Measurements from ENCODE around the gene RHEBL1.

RHEBL1 gene

GRCh38 chr12:49030714-49031572, 38.8 kb downstream of the RHEBL1 start:
- H3K27ac Mint-ChIP-seq, result no peak overlapping the region
- H3K36me3 Mint-ChIP-seq (ENCODE audit: low read depth), result peaks cover 53% of the 10 kb centered on the region
- no peaks in the 10 kb centered on the region for H3K4me1 Mint-ChIP-seq (ENCODE audit: low read depth)
- no peaks in the 10 kb centered on the region for H3K27me3 Mint-ChIP-seq (ENCODE audit: low read depth)
- DNase-seq (ENCODE audit: low spot score), result no peak
- no peaks in the 10 kb centered on the region for H3K9me3 Mint-ChIP-seq
- H3K4me3 Mint-ChIP-seq, result no peak overlapping the region

GRCh38 chr12:49030119-49030518, 39.7 kb downstream of the RHEBL1 start:
- Mint-ChIP-seq H3K4me3 (no peak overlapping the region), H3K36me3 (ENCODE audit: low read depth) (peaks cover 51% of the 10 kb centered on the region), H3K4me1 (ENCODE audit: low read depth) (no peaks in the 10 kb centered on the region), H3K27ac (peak overlapping the region; percentile 0), H3K27me3 (ENCODE audit: low read depth) (no peaks in the 10 kb centered on the region), H3K9me3 (no peaks in the 10 kb centered on the region)
- no peak for DNase-seq (ENCODE audit: low spot score)

- no peaks in the 10 kb centered on the region for H3K9me3 Mint-ChIP-seq
- no peaks in the 10 kb centered on the region for H3K27me3 Mint-ChIP-seq (ENCODE audit: low read depth)
- H3K4me1 Mint-ChIP-seq (ENCODE audit: low read depth), result no peaks in the 10 kb centered on the region
- H3K4me3 Mint-ChIP-seq, result no peak overlapping the region
- no peak for DNase-seq (ENCODE audit: low spot score)
- H3K36me3 Mint-ChIP-seq (ENCODE audit: low read depth), result peaks cover 44% of the 10 kb centered on the region
- H3K27ac Mint-ChIP-seq, result no peak overlapping the region
These were observed 41.0 kb downstream of the RHEBL1 start for GRCh38 chr12:49028666-49029275.

- Mint-ChIP-seq H3K27ac (no peak overlapping the region), H3K27me3 (ENCODE audit: low read depth) (no peaks in the 10 kb centered on the region), H3K36me3 (ENCODE audit: low read depth) (peaks cover 43% of the 10 kb centered on the region), H3K4me3 (no peak overlapping the region), H3K9me3 (no peaks in the 10 kb centered on the region), H3K4me1 (ENCODE audit: low read depth) (no peaks in the 10 kb centered on the region)
- no peak for DNase-seq (ENCODE audit: low spot score)
These were observed 41.8 kb downstream of the RHEBL1 start for GRCh38 chr12:49027846-49028555.

GRCh38 chr12:49026678-49027480, 42.9 kb downstream of the RHEBL1 start:
- Mint-ChIP-seq H3K4me1 (ENCODE audit: low read depth) (no peaks in the 10 kb centered on the region), H3K4me3 (no peak overlapping the region), H3K9me3 (no peaks in the 10 kb centered on the region), H3K27me3 (ENCODE audit: low read depth) (no peaks in the 10 kb centered on the region), H3K36me3 (ENCODE audit: low read depth) (peaks cover 49% of the 10 kb centered on the region), H3K27ac (no peak overlapping the region)
- no peak for DNase-seq (ENCODE audit: low spot score)

GRCh38 chr12:49026101-49026500, 43.7 kb downstream of the RHEBL1 start:
- H3K4me3 Mint-ChIP-seq, result no peak overlapping the region
- no peaks in the 10 kb centered on the region for H3K4me1 Mint-ChIP-seq (ENCODE audit: low read depth)
- DNase-seq (ENCODE audit: low spot score), result no peak
- no peaks in the 10 kb centered on the region for H3K27me3 Mint-ChIP-seq (ENCODE audit: low read depth)
- peaks cover 53% of the 10 kb centered on the region for H3K36me3 Mint-ChIP-seq (ENCODE audit: low read depth)
- H3K27ac Mint-ChIP-seq, result no peak overlapping the region
- no peaks in the 10 kb centered on the region for H3K9me3 Mint-ChIP-seq

- Mint-ChIP-seq H3K27ac (no peak overlapping the region), H3K27me3 (ENCODE audit: low read depth) (no peaks in the 10 kb centered on the region), H3K9me3 (no peaks in the 10 kb centered on the region)
These were observed 44.3 kb downstream of the RHEBL1 start for GRCh38 chr12:49025463-49025862.

GRCh38 chr12:49024543-49024942, 45.2 kb downstream of the RHEBL1 start:
- DNase-seq (ENCODE audit: low spot score), result no peak
- H3K9me3 Mint-ChIP-seq, result no peaks in the 10 kb centered on the region
- H3K27me3 Mint-ChIP-seq (ENCODE audit: low read depth), result no peaks in the 10 kb centered on the region
- peaks cover 57% of the 10 kb centered on the region for H3K36me3 Mint-ChIP-seq (ENCODE audit: low read depth)
- H3K4me1 Mint-ChIP-seq (ENCODE audit: low read depth), result peaks cover 5% of the 10 kb centered on the region
- H3K4me3 Mint-ChIP-seq, result no peak overlapping the region
- no peak overlapping the region for H3K27ac Mint-ChIP-seq

More at GRCh38 chr12:49025463-49025862, 44.3 kb downstream of the RHEBL1 start:
- H3K4me3 Mint-ChIP-seq, result no peak overlapping the region
- DNase-seq (ENCODE audit: low spot score), result no peak
- no peaks in the 10 kb centered on the region for H3K4me1 Mint-ChIP-seq (ENCODE audit: low read depth)
- peaks cover 54% of the 10 kb centered on the region for H3K36me3 Mint-ChIP-seq (ENCODE audit: low read depth)

- Mint-ChIP-seq H3K27me3 (ENCODE audit: low read depth) (no peaks in the 10 kb centered on the region), H3K4me3 (no peak overlapping the region), H3K27ac (peak overlapping the region; percentile 24), H3K4me1 (ENCODE audit: low read depth) (peaks cover 10% of the 10 kb centered on the region), H3K9me3 (no peaks in the 10 kb centered on the region), H3K36me3 (ENCODE audit: low read depth) (peaks cover 54% of the 10 kb centered on the region)
- DNase-seq (ENCODE audit: low spot score), result no peak
These were observed 46.0 kb downstream of the RHEBL1 start for GRCh38 chr12:49023812-49024211.

- peak overlapping the region; percentile 19 for H3K27ac Mint-ChIP-seq
- H3K36me3 Mint-ChIP-seq (ENCODE audit: low read depth), result peaks cover 50% of the 10 kb centered on the region
- H3K4me3 Mint-ChIP-seq, result no peak overlapping the region
These were observed 47.1 kb downstream of the RHEBL1 start for GRCh38 chr12:49022558-49023178.

GRCh38 chr12:49021292-49021915, 48.4 kb downstream of the RHEBL1 start:
- H3K36me3 Mint-ChIP-seq (ENCODE audit: low read depth), result peaks cover 53% of the 10 kb centered on the region
- no peaks in the 10 kb centered on the region for H3K27me3 Mint-ChIP-seq (ENCODE audit: low read depth)
- no peaks in the 10 kb centered on the region for H3K9me3 Mint-ChIP-seq
- no peak overlapping the region for H3K4me3 Mint-ChIP-seq
- no peak for DNase-seq (ENCODE audit: low spot score)
- H3K27ac Mint-ChIP-seq, result no peak overlapping the region
- H3K4me1 Mint-ChIP-seq (ENCODE audit: low read depth), result peaks cover 23% of the 10 kb centered on the region

More at GRCh38 chr12:49022558-49023178, 47.1 kb downstream of the RHEBL1 start:
- H3K9me3 Mint-ChIP-seq, result no peaks in the 10 kb centered on the region
- H3K4me1 Mint-ChIP-seq (ENCODE audit: low read depth), result peaks cover 16% of the 10 kb centered on the region
- DNase-seq (ENCODE audit: low spot score), result no peak
- H3K27me3 Mint-ChIP-seq (ENCODE audit: low read depth), result no peaks in the 10 kb centered on the region

- H3K27me3 Mint-ChIP-seq (ENCODE audit: low read depth), result no peaks in the 10 kb centered on the region
- H3K9me3 Mint-ChIP-seq, result no peaks in the 10 kb centered on the region
- H3K4me3 Mint-ChIP-seq, result no peak overlapping the region
- peak overlapping the region; percentile 13 for H3K27ac Mint-ChIP-seq
- no peak for DNase-seq (ENCODE audit: low spot score)
- peaks cover 51% of the 10 kb centered on the region for H3K36me3 Mint-ChIP-seq (ENCODE audit: low read depth)
- H3K4me1 Mint-ChIP-seq (ENCODE audit: low read depth), result peaks cover 25% of the 10 kb centered on the region
These were observed 49.3 kb downstream of the RHEBL1 start for GRCh38 chr12:49020441-49020840.

Data from T-helper 2 cell treated with Interferon-gamma antibody and Interleukin-4, amounts not matched to agents 5 μg/mL and 100 μg/mL, for 36 hours (primary cell).